Neuronal stem cell (in vitro differentiated cells): Measurements from ENCODE around the gene PIGA.

ENCODE experiments used
- DNase-seq: peaks from one replicate; pipeline ENCODE4 v3.0.0-alpha.2; 2013; ENCODE audit warnings: low spot score
- H2AFZ ChIP-seq: one replicate; pipeline ENCODE4 v1.6.1; 2013; ENCODE audit warnings: mild to moderate bottlenecking, low read length, inconsistent platforms
- H2AK5ac ChIP-seq: 2 replicates; pipeline ENCODE4 v1.6.1; 2013; ENCODE audit warnings: low read depth, mild to moderate bottlenecking, inconsistent platforms, low read length, moderate library complexity, mixed read lengths
- H2BK120ac ChIP-seq: 2 replicates; pipeline ENCODE4 v1.6.1; 2013; ENCODE audit warnings: low read depth, mild to moderate bottlenecking, inconsistent platforms, low read length, moderate library complexity, mixed read lengths
- H2BK12ac ChIP-seq: one replicate; pipeline ENCODE4 v1.6.1; 2013; ENCODE audit warnings: low read length, inconsistent platforms
- H2BK15ac ChIP-seq: 2 replicates; pipeline ENCODE4 v1.6.1; 2013; ENCODE audit warnings: mild to moderate bottlenecking, low read length, inconsistent platforms, mixed read lengths
- H2BK5ac ChIP-seq: one replicate; pipeline ENCODE4 v1.6.1; 2013; ENCODE audit warnings: inconsistent platforms, mild to moderate bottlenecking, low read length, moderate library complexity
- H3K14ac ChIP-seq: one replicate; pipeline ENCODE4 v1.6.1; 2013; ENCODE audit warnings: low read length, inconsistent platforms
- H3K18ac ChIP-seq: 2 replicates; pipeline ENCODE4 v1.6.1; 2013; ENCODE audit warnings: low read length, inconsistent platforms
- H3K23ac ChIP-seq: 2 replicates; pipeline ENCODE4 v1.6.1; 2013; ENCODE audit warnings: low read depth, mild to moderate bottlenecking, mixed read lengths, low read length, inconsistent platforms; ENCODE audit not compliant: poor library complexity
- H3K27ac ChIP-seq: replicated peaks from 3 replicates; pipeline ENCODE4 v1.5.1; 2013; ENCODE audit warnings: low read length, inconsistent platforms
- H3K27me3 ChIP-seq, 3 experiments: 2 replicates each; pipeline ENCODE4 v1.6.1; 2013; ENCODE audit warnings: low read length in 3 of 3, mild to moderate bottlenecking in 2 of 3, inconsistent platforms in 1 of 3, low read depth in 1 of 3, mixed read lengths in 1 of 3, moderate library complexity in 1 of 3; ENCODE audit not compliant: control insufficient read depth in 3 of 3, insufficient read depth in 3 of 3
- H3K36me3 ChIP-seq, 2 donors: replicated peaks in 1 of 2; 2 replicates each; pipeline ENCODE4 v1.6.1; 2013; ENCODE audit warnings: low read length in 2 of 2; ENCODE audit not compliant: control insufficient read depth in 2 of 2, insufficient read depth in 2 of 2
- H3K4ac ChIP-seq: 2 replicates; pipeline ENCODE4 v1.6.1; 2013; ENCODE audit warnings: inconsistent platforms, mild to moderate bottlenecking, low read length, moderate library complexity
- H3K4me1 ChIP-seq, 2 donors: 1 replicate in 1 of 2; 2 replicates in 1 of 2; pipeline ENCODE4 v1.6.1; 2013; ENCODE audit warnings: low read length in 2 of 2, low read depth in 1 of 2; ENCODE audit not compliant: control insufficient read depth in 2 of 2, insufficient read depth in 1 of 2
- H3K4me2 ChIP-seq: one replicate; pipeline ENCODE4 v1.6.1; 2013; ENCODE audit warnings: mild to moderate bottlenecking, low read length, inconsistent platforms; ENCODE audit not compliant: insufficient read depth, poor library complexity, severe bottlenecking
- H3K4me3 ChIP-seq, 2 donors: 2 replicates each; pipeline ENCODE4 v1.5.1; 2013; ENCODE audit warnings: low read length in 2 of 2, mild to moderate bottlenecking in 2 of 2, inconsistent platforms in 1 of 2, moderate library complexity in 1 of 2
- H3K79me1 ChIP-seq: one replicate; pipeline ENCODE4 v1.6.1; 2013; ENCODE audit warnings: low read depth, mild to moderate bottlenecking, inconsistent platforms, low read length, moderate library complexity
- H3K9ac ChIP-seq: one replicate; pipeline ENCODE4 v1.6.1; 2013; ENCODE audit warnings: mild to moderate bottlenecking, low read depth, low read length, inconsistent platforms; ENCODE audit not compliant: poor library complexity
- H3K9me3 ChIP-seq, 2 donors: replicated peaks in 1 of 2; 2 replicates each; pipeline versions ENCODE3 to v1.6.1; 2013; ENCODE audit warnings: low read length in 2 of 2, mild to moderate bottlenecking in 2 of 2, inconsistent platforms in 1 of 2, low read depth in 1 of 2, mixed read lengths in 1 of 2, moderate library complexity in 1 of 2; ENCODE audit not compliant: control insufficient read depth in 2 of 2, insufficient read depth in 1 of 2
- H4K8ac ChIP-seq: one replicate; pipeline ENCODE4 v1.6.1; 2013; ENCODE audit warnings: low read depth, mild to moderate bottlenecking, inconsistent platforms, low read length, moderate library complexity
- H4K91ac ChIP-seq: one replicate; pipeline ENCODE4 v1.6.1; 2013; ENCODE audit warnings: low read length, low read depth, mild to moderate bottlenecking, inconsistent platforms; ENCODE audit not compliant: poor library complexity
- WGBS, 2 donors: extraction: QIAGEN DNeasy Blood & Tissue Kit; methylation state at CpG; one replicate each; pipeline ENCODE4 v1.1.7; 2013; ENCODE audit warnings: missing lambda C conversion rate in 2 of 2, mixed read lengths in 1 of 2; ENCODE audit not compliant: insufficient read length in 2 of 2, insufficient replicate concordance in 1 of 2; ENCODE audit errors: extremely low coverage in 2 of 2; 5-methylcytosine and 5-hydroxymethylcytosine counted together

PIGA gene

GRCh38 chrX:15322072-15322471, 13.3 kb downstream of the PIGA start:
- no peak overlapping the region for H3K9ac ChIP-seq
- no peak overlapping the region for H3K23ac ChIP-seq
- H3K4me3 ChIP-seq, result no peak overlapping the region
- WGBS, 2 donors, result no CpG with 5 or more reads among the region's 3 CpGs
- H2AK5ac ChIP-seq, result no peak overlapping the region
- no peak overlapping the region for H2BK120ac ChIP-seq
- H3K27me3 ChIP-seq, result peaks cover 0 to 23% (median 0%) of the 10 kb centered on the region in 3 experiments
- no peaks in the 10 kb centered on the region for H3K4me1 ChIP-seq
- no peak for DNase-seq
- no peak overlapping the region for H3K18ac ChIP-seq
- no peak overlapping the region for H3K4ac ChIP-seq
- no peak overlapping the region for H2AFZ ChIP-seq
- H3K4me2 ChIP-seq, result no peak overlapping the region
- H3K9me3 ChIP-seq, result no peaks in the 10 kb centered on the region
- no peak overlapping the region for H2BK5ac ChIP-seq
- no peak overlapping the region for H3K27ac ChIP-seq
- no peaks in the 10 kb centered on the region for H3K79me1 ChIP-seq
- no peak overlapping the region for H2BK12ac ChIP-seq
- no peak overlapping the region for H3K14ac ChIP-seq
- H2BK15ac ChIP-seq, result no peak overlapping the region
- H4K8ac ChIP-seq, result no peak overlapping the region
- H4K91ac ChIP-seq, result no peak overlapping the region
- peaks cover 3 to 61% of the 10 kb centered on the region in 2 donors for H3K36me3 ChIP-seq

GRCh38 chrX:15321447-15321846, 13.9 kb downstream of the PIGA start:
- H3K27ac ChIP-seq, result no peak overlapping the region
- H2BK12ac ChIP-seq, result no peak overlapping the region
- DNase-seq, result no peak
- no peak overlapping the region for H3K18ac ChIP-seq
- no peak overlapping the region for H2BK120ac ChIP-seq
- no peak overlapping the region for H3K4ac ChIP-seq
- H4K8ac ChIP-seq, result no peak overlapping the region
- H3K79me1 ChIP-seq, result no peaks in the 10 kb centered on the region
- peaks cover 3 to 60% of the 10 kb centered on the region in 2 donors for H3K36me3 ChIP-seq
- no peak overlapping the region for H3K9ac ChIP-seq
- H2AK5ac ChIP-seq, result no peak overlapping the region
- peaks cover 0 to 21% (median 0%) of the 10 kb centered on the region in 3 experiments for H3K27me3 ChIP-seq
- H3K4me3 ChIP-seq, result no peak overlapping the region
- no peak overlapping the region for H2AFZ ChIP-seq
- no peak overlapping the region for H4K91ac ChIP-seq
- H2BK5ac ChIP-seq, result no peak overlapping the region
- no peaks in the 10 kb centered on the region for H3K4me1 ChIP-seq
- no peaks in the 10 kb centered on the region for H3K9me3 ChIP-seq
- no CpG with 5 or more reads among the region's 4 CpGs for WGBS, 2 donors
- H3K23ac ChIP-seq, result no peak overlapping the region
- no peak overlapping the region for H2BK15ac ChIP-seq
- H3K14ac ChIP-seq, result no peak overlapping the region
- H3K4me2 ChIP-seq, result no peak overlapping the region

GRCh38 chrX:15320297-15320696, 15.0 kb downstream of the PIGA start:
- Histone ChIP-seq H2BK120ac (no peak overlapping the region), H2AK5ac (no peak overlapping the region), H3K9ac (no peak overlapping the region), H4K8ac (no peak overlapping the region), H2BK15ac (no peak overlapping the region), H4K91ac (no peak overlapping the region), H3K79me1 (no peaks in the 10 kb centered on the region), H3K27ac (no peak overlapping the region), H3K4me2 (no peak overlapping the region), H3K18ac (no peak overlapping the region), H2BK5ac (no peak overlapping the region), H2AFZ (no peak overlapping the region), H2BK12ac (no peak overlapping the region), H3K23ac (no peak overlapping the region), H3K27me3 (peaks cover 0 to 13% (median 0%) of the 10 kb centered on the region in 3 experiments), H3K9me3 (no peaks in the 10 kb centered on the region), H3K36me3 (peaks cover 3 to 50% of the 10 kb centered on the region in 2 donors), H3K4me3 (no peak overlapping the region), H3K14ac (no peak overlapping the region), H3K4me1 (no peaks in the 10 kb centered on the region), H3K4ac (no peak overlapping the region)
- no CpG with 5 or more reads among the region's 4 CpGs for WGBS, 2 donors
- no peak for DNase-seq

GRCh38 chrX:15319075-15319474, 16.2 kb downstream of the PIGA start:
- Histone ChIP-seq H2BK15ac (no peak overlapping the region), H2AK5ac (no peak overlapping the region), H2BK12ac (no peak overlapping the region), H2AFZ (no peak overlapping the region), H3K27ac (no peak overlapping the region), H3K23ac (no peak overlapping the region), H3K36me3 (peaks cover 3 to 41% of the 10 kb centered on the region in 2 donors), H3K79me1 (no peaks in the 10 kb centered on the region), H3K4me2 (no peak overlapping the region), H3K9me3 (no peaks in the 10 kb centered on the region), H2BK120ac (no peak overlapping the region), H4K91ac (no peak overlapping the region), H2BK5ac (no peak overlapping the region), H3K4ac (no peak overlapping the region), H3K27me3 (peaks cover 0 to 15% (median 0%) of the 10 kb centered on the region in 3 experiments), H3K4me3 (no peak overlapping the region), H3K9ac (no peak overlapping the region), H3K18ac (no peak overlapping the region), H3K14ac (no peak overlapping the region), H4K8ac (no peak overlapping the region), H3K4me1 (no peaks in the 10 kb centered on the region)
- DNase-seq, result no peak
- no CpG with 5 or more reads among the region's 4 CpGs for WGBS, 2 donors
